Activated CD4-positive, alpha-beta T cell treated with anti-CD3 and anti-CD28 coated beads for 36 hours (primary cell): Measurements from ENCODE around the gene ARGLU1. TPM values are rescaled to one million over a fixed set of nuclear protein-coding genes. Genes with fewer than 3 reads are reported as not detected.

Experiments used
- ATAC-seq: fragments of 200-7000 bp; cut with Tn5 transposase; one replicate; pipeline ENCODE4 v1.10.0; 2021; ENCODE audit warnings: mild to moderate bottlenecking, moderate library complexity
- CTCF ChIA-PET: fragments of 350-600 bp; sonication (Branson Sonifier 250); formaldehyde crosslinking; loops from one replicate; lab custom pipeline; 2021; ENCODE audit warnings: antibody characterized with exemption; lab: Charles Lee
- POLR2A ChIA-PET: fragments of 350-600 bp; sonication (Branson Sonifier 250); formaldehyde crosslinking; loops from one replicate; lab custom pipeline; 2021; ENCODE audit warnings: antibody characterized with exemption, inconsistent platforms; lab: Charles Lee
- DNase-seq: peaks from one replicate; pipeline ENCODE4 v3.0.0-alpha.2; 2020
- H3K27ac Mint-ChIP-seq: one replicate; pipeline ENCODE4 v1.8.0; 2021; ENCODE audit warnings: mixed read lengths
- H3K27me3 Mint-ChIP-seq: one replicate; pipeline ENCODE4 v1.8.0; 2021; ENCODE audit warnings: mixed read lengths
- H3K36me3 Mint-ChIP-seq: one replicate; pipeline ENCODE4 v1.8.0; 2021; ENCODE audit warnings: low read depth, mixed read lengths
- H3K4me1 Mint-ChIP-seq: one replicate; pipeline ENCODE4 v1.8.0; 2021; ENCODE audit warnings: mixed read lengths
- H3K4me3 Mint-ChIP-seq: one replicate; pipeline ENCODE4 v1.8.0; 2021; ENCODE audit warnings: mild to moderate bottlenecking, moderate library complexity, mixed read lengths
- H3K9me3 Mint-ChIP-seq: one replicate; pipeline ENCODE4 v1.8.0; 2021; ENCODE audit warnings: low read depth, mixed read lengths
- intact Hi-C, 2 experiments: fragments of 100-400 bp; cut with DNase I in 1 of 2; cut with micrococcal nuclease in 1 of 2; formaldehyde crosslinking; loops; one replicate each; pipeline versions ENCODE4 v1.14.2 to v1.15.1; 2022 to 2024; cut with DNase I, micrococcal nuclease
- total RNA-seq, 2 experiments: library from RNA; stranded (reverse); gene quantifications; one replicate each; pipeline ENCODE4 v1.2.3, GENCODE V29; 2021

The ARGLU1 gene
- total RNA-seq, 2 experiments from 2014 or later, result 68.8 to 94.2 TPM

GRCh38 chr13:106599875-106600797 lies 32.2 kb upstream of the ARGLU1 start:
- intact Hi-C loops, result no loop called here
- DNase-seq, result no peak
- Mint-ChIP-seq H3K4me3 (no peak overlapping the region), H3K36me3 (no peaks in the 10 kb centered on the region), H3K27me3 (peaks cover 9% of the 10 kb centered on the region), H3K27ac (peak overlapping the region; percentile 66), H3K4me1 (peaks cover 11% of the 10 kb centered on the region), H3K9me3 (no peaks in the 10 kb centered on the region)
- ChIA-PET CTCF (interaction anchor here (1.3 kb wide), 1 partner anchor 64 kb away, joined by 4 read pairs; the partner anchor contains the start of gene EFNB2), POLR2A (no interaction called here)
- peak; percentile 72 for ATAC-seq

GRCh38 chr13:106597749-106598395 lies 29.9 kb upstream of the ARGLU1 start:
- DNase-seq (no peak), ATAC-seq (no peak)
- Mint-ChIP-seq H3K4me1 (peaks cover 11% of the 10 kb centered on the region), H3K36me3 (no peaks in the 10 kb centered on the region), H3K9me3 (no peaks in the 10 kb centered on the region), H3K4me3 (no peak overlapping the region), H3K27ac (no peak overlapping the region), H3K27me3 (peaks cover 11% of the 10 kb centered on the region)
- intact Hi-C loops, result no loop called here
- ChIA-PET CTCF (no interaction called here), POLR2A (no interaction called here)

GRCh38 chr13:106597186-106597585 lies 29.2 kb upstream of the ARGLU1 start:
- Mint-ChIP-seq H3K9me3 (no peaks in the 10 kb centered on the region), H3K4me3 (no peak overlapping the region), H3K4me1 (peaks cover 11% of the 10 kb centered on the region), H3K27ac (no peak overlapping the region), H3K36me3 (no peaks in the 10 kb centered on the region), H3K27me3 (peaks cover 14% of the 10 kb centered on the region)
- ChIA-PET CTCF (interaction anchor here (0.6 kb wide), 1 partner anchor 1278 kb away, joined by 3 read pairs; no protein-coding TSS in a partner anchor), POLR2A (no interaction called here)
- ATAC-seq (no peak), DNase-seq (no peak)
- intact Hi-C loops, result no loop called here

GRCh38 chr13:106596275-106596937 lies 28.5 kb upstream of the ARGLU1 start:
- DNase-seq (no peak), ATAC-seq (no peak)
- POLR2A ChIA-PET, result no interaction called here

GRCh38 chr13:106595625-106596024 lies 27.7 kb upstream of the ARGLU1 start:
- no peaks in the 10 kb centered on the region for H3K9me3 Mint-ChIP-seq
- no peak overlapping the region for H3K4me3 Mint-ChIP-seq
- peaks cover 9% of the 10 kb centered on the region for H3K4me1 Mint-ChIP-seq
- no peak for ATAC-seq
- H3K27ac Mint-ChIP-seq, result no peak overlapping the region
- H3K27me3 Mint-ChIP-seq, result peaks cover 22% of the 10 kb centered on the region
- POLR2A ChIA-PET, result no interaction called here
- CTCF ChIA-PET, result interaction anchor here (1.2 kb wide), 1 partner anchor 13 kb away, joined by 3 read pairs; no protein-coding TSS in a partner anchor
- DNase-seq, result no peak
- intact Hi-C loops, result no loop called here
- H3K36me3 Mint-ChIP-seq, result no peaks in the 10 kb centered on the region

More at GRCh38 chr13:106596275-106596937, 28.5 kb upstream of the ARGLU1 start:
- intact Hi-C loops, result no loop called here
- CTCF ChIA-PET, result no interaction called here
- Mint-ChIP-seq H3K4me3 (no peak overlapping the region), H3K4me1 (peaks cover 11% of the 10 kb centered on the region), H3K27me3 (peaks cover 21% of the 10 kb centered on the region), H3K9me3 (no peaks in the 10 kb centered on the region), H3K27ac (no peak overlapping the region), H3K36me3 (no peaks in the 10 kb centered on the region)

GRCh38 chr13:106594980-106595379 lies 27.0 kb upstream of the ARGLU1 start:
- H3K4me1 Mint-ChIP-seq, result peaks cover 2% of the 10 kb centered on the region
- no peaks in the 10 kb centered on the region for H3K36me3 Mint-ChIP-seq
- peaks cover 22% of the 10 kb centered on the region for H3K27me3 Mint-ChIP-seq
- no peak overlapping the region for H3K4me3 Mint-ChIP-seq
- CTCF ChIA-PET, result interaction anchor here (0.7 to 1.2 kb wide), 2 partner anchors 14 to 40 kb away, joined by 3 read pairs; no protein-coding TSS in a partner anchor
- H3K9me3 Mint-ChIP-seq, result no peaks in the 10 kb centered on the region
- no peak overlapping the region for H3K27ac Mint-ChIP-seq
- ATAC-seq (no peak), DNase-seq (no peak)
- POLR2A ChIA-PET, result no interaction called here
- intact Hi-C loops, result no loop called here

GRCh38 chr13:106593132-106593531 lies 25.2 kb upstream of the ARGLU1 start:
- DNase-seq (no peak), ATAC-seq (no peak)
- Mint-ChIP-seq H3K27ac (no peak overlapping the region), H3K27me3 (peaks cover 23% of the 10 kb centered on the region), H3K4me3 (no peak overlapping the region), H3K9me3 (no peaks in the 10 kb centered on the region), H3K4me1 (no peaks in the 10 kb centered on the region), H3K36me3 (no peaks in the 10 kb centered on the region)
- ChIA-PET CTCF (no interaction called here), POLR2A (no interaction called here)
- intact Hi-C loops, result no loop called here

- Mint-ChIP-seq H3K27ac (no peak overlapping the region), H3K4me1 (no peaks in the 10 kb centered on the region), H3K36me3 (peaks cover 2% of the 10 kb centered on the region), H3K4me3 (no peak overlapping the region), H3K9me3 (peaks cover 8% of the 10 kb centered on the region), H3K27me3 (peaks cover 23% of the 10 kb centered on the region)
- ChIA-PET POLR2A (no interaction called here), CTCF (no interaction called here)
- ATAC-seq, result no peak
- no peak for DNase-seq
- intact Hi-C loops, result no loop called here
Measured at GRCh38 chr13:106591299-106591698, 23.4 kb upstream of the ARGLU1 start.

- ChIA-PET CTCF (no interaction called here), POLR2A (interaction anchor here (0.6 kb wide), 1 partner anchor 552 kb away, joined by 3 read pairs; no protein-coding TSS in a partner anchor)
- no peak for ATAC-seq
- H3K9me3 Mint-ChIP-seq, result peaks cover 18% of the 10 kb centered on the region
- DNase-seq, result no peak
- H3K4me3 Mint-ChIP-seq, result no peak overlapping the region
- H3K36me3 Mint-ChIP-seq, result peaks cover 6% of the 10 kb centered on the region
- intact Hi-C loops, result no loop called here
- H3K27ac Mint-ChIP-seq, result no peak overlapping the region
- H3K4me1 Mint-ChIP-seq, result no peaks in the 10 kb centered on the region
- H3K27me3 Mint-ChIP-seq, result peaks cover 16% of the 10 kb centered on the region
Measured at GRCh38 chr13:106589716-106590115, 21.8 kb upstream of the ARGLU1 start.

- POLR2A ChIA-PET, result no interaction called here
- DNase-seq, result no peak
- Mint-ChIP-seq H3K27ac (no peak overlapping the region), H3K9me3 (peaks cover 23% of the 10 kb centered on the region), H3K27me3 (peaks cover 18% of the 10 kb centered on the region), H3K4me1 (no peaks in the 10 kb centered on the region), H3K4me3 (no peak overlapping the region), H3K36me3 (peaks cover 6% of the 10 kb centered on the region)
- intact Hi-C loops, result no loop called here
- CTCF ChIA-PET, result no interaction called here
- ATAC-seq, result no peak
Measured at GRCh38 chr13:106588367-106588766, 20.4 kb upstream of the ARGLU1 start.

GRCh38 chr13:106587787-106588186 lies 19.9 kb upstream of the ARGLU1 start:
- H3K36me3 Mint-ChIP-seq, result peaks cover 6% of the 10 kb centered on the region
- CTCF ChIA-PET, result no interaction called here
- H3K4me1 Mint-ChIP-seq, result no peaks in the 10 kb centered on the region
- intact Hi-C loops, result no loop called here
- POLR2A ChIA-PET, result no interaction called here
- no peak overlapping the region for H3K4me3 Mint-ChIP-seq
- DNase-seq (no peak), ATAC-seq (no peak)
- peaks cover 17% of the 10 kb centered on the region for H3K27me3 Mint-ChIP-seq
- H3K9me3 Mint-ChIP-seq, result peaks cover 23% of the 10 kb centered on the region
- no peak overlapping the region for H3K27ac Mint-ChIP-seq
